Osteocyte (in vitro differentiated cells): ENCODE data around the gene EPHA2. TPM values are rescaled to one million over a fixed set of nuclear protein-coding genes. Genes with fewer than 3 reads are reported as not detected.

Experiments used
- DNase-seq: peaks from one replicate; pipeline ENCODE4 v3.0.0; 2021; ENCODE audit warnings: mixed read lengths; ENCODE audit not compliant: unreplicated experiment; ENCODE audit errors: extremely low spot score
- H3K27ac Mint-ChIP-seq: one replicate; pipeline ENCODE4 v1.8.0; 2021; ENCODE audit warnings: mild to moderate bottlenecking, mixed read lengths; ENCODE audit not compliant: unreplicated experiment
- H3K27me3 Mint-ChIP-seq: one replicate; pipeline ENCODE4 v1.8.0; 2021; ENCODE audit warnings: mixed read lengths; ENCODE audit not compliant: unreplicated experiment
- H3K36me3 Mint-ChIP-seq: one replicate; pipeline ENCODE4 v1.8.0; 2021; ENCODE audit warnings: mixed read lengths; ENCODE audit not compliant: unreplicated experiment
- H3K4me1 Mint-ChIP-seq: one replicate; pipeline ENCODE4 v1.8.0; 2021; ENCODE audit warnings: mixed read lengths; ENCODE audit not compliant: unreplicated experiment
- H3K4me3 Mint-ChIP-seq: one replicate; pipeline ENCODE4 v1.8.0; 2021; ENCODE audit warnings: mild to moderate bottlenecking, moderate library complexity, mixed read lengths; ENCODE audit not compliant: unreplicated experiment
- H3K9me3 Mint-ChIP-seq: one replicate; pipeline ENCODE4 v1.8.0; 2021; ENCODE audit warnings: mixed read lengths; ENCODE audit not compliant: unreplicated experiment
- CTCF ChIP-seq: fragments of 200-600 bp; sonication (generic); IDR thresholded peaks from 2 replicates; pipeline ENCODE4 v1.5.0; 2021; ENCODE audit warnings: antibody characterized with exemption, mild to moderate bottlenecking, moderate library complexity
- total RNA-seq: library from RNA; stranded (reverse); gene quantifications from 2 replicates; pipeline ENCODE4 v1.2.1, GENCODE V29; 2021

EPHA2 gene
- total RNA-seq, 1 donor from 2014 or later = 152 TPM

DNA sequence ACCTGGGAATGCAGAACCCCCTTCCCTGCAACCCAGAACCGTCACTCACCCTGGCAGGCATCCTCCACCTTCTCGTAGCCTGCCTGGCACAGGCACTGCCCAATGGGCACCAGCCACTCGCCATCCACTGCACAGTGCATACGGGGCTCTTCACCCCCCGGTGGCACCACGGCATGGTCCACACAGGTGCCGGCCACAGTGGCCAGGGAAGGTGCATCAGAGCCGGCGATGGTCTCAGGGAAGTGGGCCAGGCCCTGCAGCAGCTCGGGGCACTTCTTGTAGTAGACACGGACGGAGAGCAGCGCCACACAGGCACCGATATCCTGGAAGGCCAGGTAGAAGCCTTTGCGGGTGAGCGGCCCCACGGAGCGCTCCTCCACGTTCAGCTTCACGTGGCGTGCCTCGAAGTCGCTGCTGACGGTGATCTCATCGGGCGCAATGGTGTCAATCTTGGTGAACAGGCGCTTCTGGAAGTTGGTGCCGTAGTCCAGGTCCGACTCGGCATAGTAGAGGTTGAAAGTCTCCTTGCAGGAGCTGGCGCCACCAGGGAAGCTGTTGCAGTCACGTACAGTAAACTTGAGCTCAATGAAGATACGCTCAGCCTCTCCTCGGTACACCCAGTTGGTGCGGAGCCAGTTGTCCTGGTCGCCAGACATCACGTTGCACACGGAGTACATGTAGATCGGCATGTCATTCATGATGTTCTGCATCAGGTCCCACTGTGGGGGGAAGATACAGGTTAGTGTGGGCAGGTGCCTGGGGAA lies 7.4 kb downstream of the EPHA2 start:
- DNase-seq = no peak
- Mint-ChIP-seq H3K27me3 (no peaks in the 10 kb centered on the region), H3K9me3 (no peaks in the 10 kb centered on the region), H3K4me1 (peaks cover 93% of the 10 kb centered on the region), H3K27ac (peak overlapping the region; percentile 23), H3K4me3 (peak overlapping the region; percentile 32), H3K36me3 (peaks cover 42% of the 10 kb centered on the region)
- no peak for TF ChIP-seq CTCF

DNA sequence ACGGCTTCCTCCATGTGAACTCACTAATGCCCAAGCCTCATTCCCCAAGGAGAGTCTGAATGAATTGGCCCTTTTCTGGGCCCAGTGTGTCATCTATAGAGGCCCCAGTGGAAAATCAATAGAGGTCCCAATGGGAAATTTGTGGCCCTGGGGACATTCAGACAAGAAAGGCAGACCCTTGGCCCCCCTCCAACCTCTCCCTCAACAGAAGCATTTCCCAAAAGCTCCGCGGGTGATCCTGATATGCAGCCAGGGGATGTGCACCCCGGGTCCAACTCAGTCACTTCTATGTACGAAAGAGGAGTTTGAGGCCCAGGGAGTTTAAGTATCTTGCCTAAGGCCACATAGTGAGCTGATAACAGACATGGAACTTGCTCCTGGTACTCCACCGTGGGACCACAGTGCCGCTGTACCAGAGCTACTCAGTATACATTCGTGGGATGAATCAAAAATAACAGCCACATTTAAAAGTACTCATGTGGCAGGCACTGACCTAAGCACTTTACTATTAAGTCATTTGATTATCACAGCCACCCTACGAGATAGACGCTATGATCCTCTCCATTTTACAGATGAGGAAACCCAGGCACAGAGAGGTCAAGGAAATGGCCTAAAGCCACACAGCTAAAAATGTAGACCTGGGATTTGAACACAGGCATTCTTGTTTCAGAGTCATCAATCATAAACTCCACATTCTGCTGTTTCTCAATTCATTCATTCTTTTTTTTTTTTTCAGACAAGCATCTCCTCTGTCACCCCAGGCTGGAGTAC lies 8.5 kb downstream of the EPHA2 start:
- Mint-ChIP-seq H3K9me3 (no peaks in the 10 kb centered on the region), H3K4me3 (peak overlapping the region; percentile 73), H3K4me1 (peaks cover 88% of the 10 kb centered on the region), H3K27me3 (no peaks in the 10 kb centered on the region), H3K27ac (peak overlapping the region; percentile 95), H3K36me3 (peaks cover 39% of the 10 kb centered on the region)
- TF ChIP-seq CTCF = no peak
- no peak for DNase-seq

DNA sequence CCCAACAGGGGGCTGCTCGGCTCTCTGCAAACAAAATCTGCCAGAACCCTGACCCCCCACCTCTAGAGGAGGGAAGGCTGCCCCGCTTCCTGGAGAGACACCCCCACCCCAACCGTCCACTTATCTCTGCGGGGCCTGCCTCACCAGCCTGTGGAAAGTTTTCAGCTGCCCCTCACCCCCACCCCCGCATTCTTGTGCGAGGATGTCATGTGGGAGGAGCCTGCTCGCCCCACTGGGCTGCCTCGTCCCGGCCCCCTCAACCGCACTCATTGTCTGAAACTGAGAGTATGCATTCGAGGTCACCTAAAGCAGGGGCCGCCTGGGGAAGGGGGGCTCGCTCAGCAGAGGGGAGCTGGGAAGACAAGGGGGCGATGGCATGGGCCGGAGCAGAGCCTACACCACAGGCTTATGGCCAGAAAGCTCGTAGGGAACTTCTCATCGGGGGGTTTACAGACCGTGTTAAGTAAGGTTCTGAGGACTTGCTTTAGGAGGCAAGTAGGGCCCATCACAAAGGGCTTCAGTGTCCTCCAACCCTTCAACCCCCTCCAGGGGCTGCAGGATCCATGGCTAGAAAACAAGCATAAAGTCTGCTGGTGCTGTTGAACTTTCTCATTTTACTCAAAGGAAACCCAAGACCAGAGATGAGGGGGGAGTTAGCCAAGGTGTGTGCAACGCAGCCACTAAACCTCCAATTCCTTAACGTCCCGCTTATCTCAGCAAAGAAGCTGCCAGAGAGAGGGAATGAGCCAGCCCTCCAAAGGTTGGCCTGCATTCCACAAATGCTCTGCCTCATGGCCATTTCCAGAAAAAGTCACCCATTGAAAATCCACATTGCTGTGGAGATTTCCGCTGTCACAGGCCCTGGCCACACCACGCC lies 9.4 kb downstream of the EPHA2 start:
- H3K4me3 Mint-ChIP-seq = peak overlapping the region; percentile 73
- DNase-seq = peak; percentile 95
- no peaks in the 10 kb centered on the region for H3K27me3 Mint-ChIP-seq
- H3K36me3 Mint-ChIP-seq = peaks cover 40% of the 10 kb centered on the region
- no peak for TF ChIP-seq CTCF
- peaks cover 89% of the 10 kb centered on the region for H3K4me1 Mint-ChIP-seq
- H3K27ac Mint-ChIP-seq = peak overlapping the region; percentile 95
- no peaks in the 10 kb centered on the region for H3K9me3 Mint-ChIP-seq

DNA sequence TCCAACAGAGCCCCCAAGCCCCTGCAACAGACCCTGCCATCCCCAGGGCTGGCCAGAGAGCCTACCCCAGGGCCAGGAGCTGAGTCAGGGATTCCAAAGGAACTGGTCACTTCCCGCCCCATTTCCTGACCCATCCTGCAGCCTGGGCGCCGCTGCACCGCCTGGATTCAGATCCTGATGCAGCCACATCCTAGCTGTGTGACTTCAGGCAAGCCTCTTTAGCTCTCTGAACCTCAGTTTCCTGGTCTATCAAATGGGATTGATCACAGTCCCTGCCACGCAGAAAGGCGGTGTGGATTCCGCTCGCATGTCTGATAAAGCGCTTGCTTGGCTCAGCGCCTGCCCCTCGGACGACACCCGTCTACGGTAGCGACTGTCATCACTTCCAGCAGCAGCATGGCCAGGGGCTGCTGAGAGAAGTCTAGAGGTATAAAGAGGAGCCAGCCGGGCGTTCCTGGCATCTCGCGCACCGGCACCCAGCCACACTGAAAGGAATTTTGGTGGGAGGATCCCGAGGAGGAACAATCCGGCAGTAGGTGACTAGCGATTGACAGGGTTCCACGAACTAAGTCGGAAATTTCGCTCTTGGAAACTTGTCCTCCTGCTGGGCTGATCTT lies 10.1 kb downstream of the EPHA2 start:
- H3K36me3 Mint-ChIP-seq = peaks cover 42% of the 10 kb centered on the region

More for the DNA sequence above, 10.1 kb downstream of the EPHA2 start:
- H3K9me3 Mint-ChIP-seq = no peaks in the 10 kb centered on the region
- peak; percentile 88 for DNase-seq
- H3K27ac Mint-ChIP-seq = peak overlapping the region; percentile 95
- H3K27me3 Mint-ChIP-seq = no peaks in the 10 kb centered on the region
- no peak for TF ChIP-seq CTCF
- H3K4me3 Mint-ChIP-seq = peak overlapping the region; percentile 73
- H3K4me1 Mint-ChIP-seq = peaks cover 89% of the 10 kb centered on the region
